Activated naive CD4-positive, alpha-beta T cell treated with anti-CD3 and anti-CD28 coated beads, Interleukin-2, amount 10 ng/mL, durations not matched to agents 7 days and 5 days (primary cell): ENCODE data around the gene BST2.

Experiments used
- CTCF ChIA-PET: fragments of 350-600 bp; sonication (Branson Sonifier 250); formaldehyde crosslinking; loops from one replicate; lab custom pipeline; 2021; ENCODE audit warnings: antibody characterized with exemption; lab: Charles Lee
- DNase-seq: peaks from one replicate; pipeline ENCODE4 v3.0.0-alpha.2; 2020
- H3K27ac Mint-ChIP-seq: one replicate; pipeline ENCODE4 v1.8.0; 2021; ENCODE audit warnings: mild to moderate bottlenecking, moderate library complexity, mixed read lengths
- H3K27me3 Mint-ChIP-seq: one replicate; pipeline ENCODE4 v1.8.0; 2021; ENCODE audit warnings: mild to moderate bottlenecking, mixed read lengths
- H3K36me3 Mint-ChIP-seq: one replicate; pipeline ENCODE4 v1.8.0; 2021; ENCODE audit warnings: mixed read lengths
- H3K4me1 Mint-ChIP-seq: one replicate; pipeline ENCODE4 v1.8.0; 2021; ENCODE audit warnings: mixed read lengths
- H3K4me3 Mint-ChIP-seq: one replicate; pipeline ENCODE4 v1.8.0; 2021; ENCODE audit warnings: mild to moderate bottlenecking, moderate library complexity, mixed read lengths
- H3K9me3 Mint-ChIP-seq: one replicate; pipeline ENCODE4 v1.8.0; 2021; ENCODE audit warnings: mixed read lengths

BST2 gene

DNA sequence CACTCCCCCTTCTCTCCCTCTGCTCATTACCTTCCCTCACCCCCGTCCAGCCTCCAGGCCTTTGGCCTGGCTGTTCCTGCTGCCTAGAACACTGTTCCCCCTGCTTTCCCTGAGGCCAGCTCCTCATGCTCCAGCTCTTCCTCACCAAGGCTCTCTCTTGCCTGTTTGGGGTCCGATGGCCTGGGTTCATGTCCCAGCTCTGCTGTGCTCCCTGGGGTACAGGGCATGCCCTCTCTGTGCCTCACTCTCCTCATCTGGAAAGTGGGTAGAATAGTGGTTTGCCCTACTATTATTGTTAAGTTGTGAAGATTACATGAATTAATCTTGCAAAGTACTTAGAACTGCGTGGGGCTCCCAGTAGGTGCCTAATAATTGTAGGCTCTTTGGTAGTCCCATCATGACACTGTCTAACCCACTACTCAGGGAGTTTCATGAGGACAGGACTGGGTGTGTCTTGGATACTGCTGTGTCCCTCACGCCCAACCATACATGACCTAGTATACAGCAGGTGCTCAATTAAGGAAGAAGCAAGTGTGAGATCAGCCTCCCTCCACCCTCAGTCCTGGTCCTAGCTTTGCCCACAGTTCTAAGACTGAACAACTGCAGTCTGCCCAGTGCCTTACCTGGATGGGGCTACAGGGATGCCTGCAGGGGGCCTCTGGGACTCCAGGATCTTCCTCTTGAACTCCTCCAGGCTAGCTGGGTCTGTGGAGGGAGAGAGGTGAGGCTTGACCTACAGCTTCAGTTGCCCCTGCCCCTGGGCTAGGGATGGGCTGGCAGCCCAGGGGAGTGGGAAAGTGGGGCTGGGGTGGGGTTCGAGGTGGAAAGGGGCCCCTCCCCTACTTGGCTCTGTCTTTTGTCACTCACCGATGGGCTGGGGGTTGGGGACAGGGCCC, 45.3 kb downstream of the BST2 start:
- H3K27me3 Mint-ChIP-seq: peaks cover 21% of the 10 kb centered on the region
- CTCF ChIA-PET: no interaction called here
- H3K4me3 Mint-ChIP-seq: no peak overlapping the region
- no peaks in the 10 kb centered on the region for H3K36me3 Mint-ChIP-seq
- no peak for DNase-seq
- no peaks in the 10 kb centered on the region for H3K9me3 Mint-ChIP-seq
- H3K4me1 Mint-ChIP-seq: no peaks in the 10 kb centered on the region
- H3K27ac Mint-ChIP-seq: no peak overlapping the region

DNA sequence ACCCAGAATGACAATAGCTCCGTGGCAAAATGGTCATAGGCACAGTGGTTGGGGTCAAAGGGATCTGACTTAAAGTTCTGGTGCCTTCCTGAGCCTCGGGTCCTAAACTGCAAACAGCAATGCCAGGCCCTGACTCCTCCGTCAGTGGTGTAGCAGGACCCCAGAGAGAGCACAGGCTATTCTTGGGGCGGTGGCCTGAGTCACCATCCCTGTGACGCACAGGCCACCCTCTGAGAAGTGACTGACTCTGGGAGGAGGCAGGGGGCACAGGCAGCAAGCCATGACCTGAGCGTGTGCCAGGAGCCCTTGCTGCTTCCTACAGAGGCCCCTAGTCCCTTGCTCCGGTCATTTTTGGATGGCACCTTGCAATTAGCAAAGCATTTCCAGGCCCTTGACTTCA, 47.0 kb downstream of the BST2 start:
- Mint-ChIP-seq H3K27me3 (peaks cover 19% of the 10 kb centered on the region), H3K27ac (no peak overlapping the region), H3K9me3 (no peaks in the 10 kb centered on the region), H3K4me1 (no peaks in the 10 kb centered on the region), H3K36me3 (no peaks in the 10 kb centered on the region), H3K4me3 (no peak overlapping the region)
- DNase-seq: no peak
- CTCF ChIA-PET: interaction anchor here (1.2 kb wide), 1 partner anchor 13 kb away, joined by 6 read pairs; no protein-coding TSS in a partner anchor

DNA sequence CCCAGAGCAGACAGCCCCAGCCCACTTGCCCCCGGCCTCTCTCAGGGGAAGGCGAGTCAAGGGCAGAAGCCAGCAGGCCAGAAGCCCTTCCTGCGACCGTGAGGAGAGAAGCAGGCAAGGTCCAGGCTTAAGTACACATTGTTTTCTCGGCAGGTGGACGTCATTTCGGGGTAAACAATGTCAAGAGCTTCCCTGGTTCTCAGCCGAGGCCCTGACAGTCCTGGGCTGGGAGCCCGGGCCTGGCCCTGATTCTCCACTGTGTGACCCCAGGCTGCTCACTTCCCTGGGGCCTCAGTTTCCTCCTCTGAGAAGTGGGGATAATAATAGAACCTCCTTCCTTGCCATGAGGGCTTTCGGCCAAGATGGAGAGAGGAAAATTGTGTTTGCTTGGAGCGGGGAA, 47.7 kb downstream of the BST2 start:
- CTCF ChIA-PET: interaction anchor here (1.2 kb wide), 1 partner anchor 12 kb away, joined by 6 read pairs; no protein-coding TSS in a partner anchor
- no peak overlapping the region for H3K4me3 Mint-ChIP-seq
- DNase-seq: no peak
- no peaks in the 10 kb centered on the region for H3K9me3 Mint-ChIP-seq
- peaks cover 25% of the 10 kb centered on the region for H3K27me3 Mint-ChIP-seq
- H3K4me1 Mint-ChIP-seq: no peaks in the 10 kb centered on the region
- H3K27ac Mint-ChIP-seq: no peak overlapping the region
- no peaks in the 10 kb centered on the region for H3K36me3 Mint-ChIP-seq

DNA sequence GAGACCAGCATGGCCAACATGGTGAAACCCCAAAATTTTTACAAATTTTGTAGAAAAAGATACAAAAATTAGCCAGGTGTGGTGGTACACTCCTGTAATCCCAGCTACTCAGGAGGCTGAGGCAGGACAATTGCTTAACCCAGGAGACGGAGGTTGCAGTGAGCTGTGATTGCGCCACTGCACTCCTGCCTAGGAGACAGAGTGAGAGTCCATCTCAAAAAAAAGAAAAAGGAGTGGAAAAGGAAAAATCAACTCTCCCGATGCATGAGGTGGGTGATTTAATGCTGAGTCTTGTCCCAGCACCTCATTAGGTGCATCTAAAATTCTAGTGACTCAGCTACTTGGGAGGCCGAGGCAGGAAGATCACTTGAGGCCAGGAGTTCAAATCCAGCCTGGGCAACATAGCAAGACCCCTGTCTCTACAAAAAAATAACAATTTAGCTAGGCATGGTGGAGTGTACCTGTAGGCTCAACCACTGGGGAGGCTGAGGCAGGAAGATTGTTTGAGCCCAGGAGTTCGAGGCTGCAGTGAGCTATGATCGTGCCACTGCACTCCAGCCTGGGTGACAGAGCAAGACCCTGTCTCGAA, 48.3 kb downstream of the BST2 start:
- DNase-seq: no peak
- Mint-ChIP-seq H3K4me1 (no peaks in the 10 kb centered on the region), H3K9me3 (no peaks in the 10 kb centered on the region), H3K27me3 (peaks cover 26% of the 10 kb centered on the region), H3K4me3 (no peak overlapping the region), H3K27ac (no peak overlapping the region), H3K36me3 (no peaks in the 10 kb centered on the region)
- CTCF ChIA-PET: interaction anchor here (0.7 to 1.2 kb wide), 2 partner anchors 12 to 289 kb away, joined by 3 to 6 read pairs; no protein-coding TSS in a partner anchor

DNA sequence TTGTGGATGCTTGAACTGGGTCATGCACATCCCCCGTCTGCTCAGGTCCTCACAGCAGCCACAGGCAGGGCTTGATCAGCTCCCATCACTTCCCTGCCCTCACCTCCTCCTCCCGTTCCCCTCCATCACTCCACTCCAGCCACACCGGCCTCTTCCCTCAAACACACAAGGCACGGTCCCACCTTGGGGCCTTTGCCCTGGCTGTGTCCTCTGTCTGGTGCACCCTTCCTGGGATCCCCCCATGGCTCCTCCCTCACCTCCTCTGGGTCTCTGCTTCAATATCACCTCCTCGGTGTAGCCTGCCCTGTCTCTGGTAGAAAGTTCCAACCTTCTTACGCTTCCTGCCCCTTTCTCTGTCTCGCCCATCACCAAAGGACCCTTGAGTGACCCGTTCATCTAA, 52.0 kb downstream of the BST2 start:
- CTCF ChIA-PET: no interaction called here
- no peak overlapping the region for H3K27ac Mint-ChIP-seq

More for the DNA sequence above, 52.0 kb downstream of the BST2 start:
- no peak overlapping the region for H3K4me3 Mint-ChIP-seq
- no peaks in the 10 kb centered on the region for H3K9me3 Mint-ChIP-seq
- H3K36me3 Mint-ChIP-seq: no peaks in the 10 kb centered on the region
- H3K4me1 Mint-ChIP-seq: peaks cover 14% of the 10 kb centered on the region
- H3K27me3 Mint-ChIP-seq: peaks cover 44% of the 10 kb centered on the region
- DNase-seq: no peak
